NB4 (cell line): Measurements from ENCODE around the gene VAV2.
A peak's percentile ranks its signal among the peaks of the same experiment; 100 is the strongest.

Experiments
- MAX ChIP-seq: IDR thresholded peaks from 2 replicates; pipeline ENCODE4 v1.6.1; 2011; ENCODE audit warnings: low read depth, low read length
- MYC ChIP-seq: IDR thresholded peaks from 2 replicates; pipeline ENCODE4 v1.6.1; 2011; ENCODE audit warnings: low read depth, low read length
- POLR2A ChIP-seq: IDR thresholded peaks from 2 replicates; pipeline ENCODE4 v1.6.1; 2011; ENCODE audit warnings: mild to moderate bottlenecking; ENCODE audit not compliant: insufficient read length; ENCODE audit errors: extremely low read depth
- TF ChIP-seq, protein P1 (sequence below): IDR thresholded peaks from one replicate; pipeline ENCODE4 v1.5.1; 2012; ENCODE audit warnings: low read depth, low read length

DNA sequence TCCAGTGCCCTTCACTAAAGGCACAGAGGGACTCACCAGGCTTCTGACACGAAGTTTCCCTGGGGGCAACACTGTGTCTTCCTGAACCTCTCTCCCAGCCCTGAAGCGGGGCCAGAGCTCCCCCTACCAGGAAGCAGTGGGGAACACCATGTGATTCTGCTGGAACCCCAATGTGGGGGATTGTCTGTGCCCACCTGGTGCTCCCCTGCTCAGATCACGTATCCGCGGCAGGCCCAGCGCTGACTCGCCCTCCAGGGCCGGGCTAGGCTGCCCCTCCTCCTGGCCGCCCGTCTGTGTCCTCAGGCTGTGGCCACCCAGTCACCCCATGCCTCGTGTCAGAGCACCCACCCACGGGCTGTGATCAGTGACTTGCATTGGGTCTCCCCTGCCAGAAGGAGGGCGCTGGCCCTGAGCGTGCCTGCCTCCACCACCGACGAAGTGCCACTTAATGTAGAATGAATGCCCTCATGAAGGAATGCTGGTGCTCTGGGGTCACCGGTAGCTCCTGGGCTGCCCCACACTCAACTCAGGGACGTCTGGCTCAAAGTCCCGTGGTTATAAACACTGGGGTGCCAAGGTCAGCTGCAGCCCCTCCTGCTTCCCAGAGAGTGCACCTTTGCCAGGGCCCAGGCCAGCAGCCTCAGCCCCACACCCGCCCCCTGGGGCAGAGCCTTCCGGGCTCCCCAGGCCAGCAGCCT lies 276.1 kb downstream of the VAV2 start:
- TF ChIP-seq, protein P1, sequence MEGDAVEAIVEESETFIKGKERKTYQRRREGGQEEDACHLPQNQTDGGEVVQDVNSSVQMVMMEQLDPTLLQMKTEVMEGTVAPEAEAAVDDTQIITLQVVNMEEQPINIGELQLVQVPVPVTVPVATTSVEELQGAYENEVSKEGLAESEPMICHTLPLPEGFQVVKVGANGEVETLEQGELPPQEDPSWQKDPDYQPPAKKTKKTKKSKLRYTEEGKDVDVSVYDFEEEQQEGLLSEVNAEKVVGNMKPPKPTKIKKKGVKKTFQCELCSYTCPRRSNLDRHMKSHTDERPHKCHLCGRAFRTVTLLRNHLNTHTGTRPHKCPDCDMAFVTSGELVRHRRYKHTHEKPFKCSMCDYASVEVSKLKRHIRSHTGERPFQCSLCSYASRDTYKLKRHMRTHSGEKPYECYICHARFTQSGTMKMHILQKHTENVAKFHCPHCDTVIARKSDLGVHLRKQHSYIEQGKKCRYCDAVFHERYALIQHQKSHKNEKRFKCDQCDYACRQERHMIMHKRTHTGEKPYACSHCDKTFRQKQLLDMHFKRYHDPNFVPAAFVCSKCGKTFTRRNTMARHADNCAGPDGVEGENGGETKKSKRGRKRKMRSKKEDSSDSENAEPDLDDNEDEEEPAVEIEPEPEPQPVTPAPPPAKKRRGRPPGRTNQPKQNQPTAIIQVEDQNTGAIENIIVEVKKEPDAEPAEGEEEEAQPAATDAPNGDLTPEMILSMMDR, result peak; percentile 60
- TF ChIP-seq POLR2A (no peak), MAX (peak; percentile 83), MYC (peak; percentile 36; the same call in 1 of the 2 replicates)
